Ishikawa (cell line): ENCODE measurements around the gene ANO8.

Experiments used
- CEBPB ChIP-seq: IDR thresholded peaks from 2 replicates; pipeline ENCODE4 v1.6.1; 2012
- CREB1 ChIP-seq: IDR thresholded peaks from 2 replicates; pipeline ENCODE4 v1.6.1; 2012; ENCODE audit warnings: low read depth
- EGR1 ChIP-seq: IDR thresholded peaks from 2 replicates; pipeline ENCODE4 v1.6.1; 2012
- EP300 ChIP-seq: IDR thresholded peaks from 2 replicates; pipeline ENCODE4 v1.6.1; 2012; ENCODE audit warnings: borderline replicate concordance
- FOXM1 ChIP-seq: IDR thresholded peaks from 2 replicates; pipeline ENCODE4 v1.6.1; 2012; ENCODE audit warnings: low read depth, borderline replicate concordance
- NFIC ChIP-seq: IDR thresholded peaks from 2 replicates; pipeline ENCODE4 v1.6.1; 2012
- RAD21 ChIP-seq: IDR thresholded peaks from 2 replicates; pipeline ENCODE4 v1.6.1; 2012; ENCODE audit warnings: low read depth
- TAF1 ChIP-seq: IDR thresholded peaks from 2 replicates; pipeline ENCODE4 v1.6.1; 2012; ENCODE audit warnings: low read depth, mild to moderate bottlenecking
- TCF12 ChIP-seq: IDR thresholded peaks from 2 replicates; pipeline ENCODE4 v1.6.1; 2012; ENCODE audit warnings: low read depth
- TEAD4 ChIP-seq: IDR thresholded peaks from 2 replicates; pipeline ENCODE4 v1.6.1; 2012
- YY1 ChIP-seq: IDR thresholded peaks from 2 replicates; pipeline ENCODE4 v1.6.1; 2012; ENCODE audit warnings: low read depth
- ZBTB7A ChIP-seq: IDR thresholded peaks from 2 replicates; pipeline ENCODE4 v1.6.1; 2012; ENCODE audit warnings: low read depth
- TF ChIP-seq, protein P1 (sequence below): IDR thresholded peaks from 2 replicates; pipeline ENCODE4 v1.6.1; 2012; ENCODE audit warnings: low read depth, mild to moderate bottlenecking
- TF ChIP-seq, protein P2 (sequence below): IDR thresholded peaks from 2 replicates; pipeline ENCODE4 v1.6.1; 2012
- TF ChIP-seq, protein P3 (sequence below): IDR thresholded peaks from 2 replicates; pipeline ENCODE4 v1.6.1; 2012

Gene ANO8

DNA sequence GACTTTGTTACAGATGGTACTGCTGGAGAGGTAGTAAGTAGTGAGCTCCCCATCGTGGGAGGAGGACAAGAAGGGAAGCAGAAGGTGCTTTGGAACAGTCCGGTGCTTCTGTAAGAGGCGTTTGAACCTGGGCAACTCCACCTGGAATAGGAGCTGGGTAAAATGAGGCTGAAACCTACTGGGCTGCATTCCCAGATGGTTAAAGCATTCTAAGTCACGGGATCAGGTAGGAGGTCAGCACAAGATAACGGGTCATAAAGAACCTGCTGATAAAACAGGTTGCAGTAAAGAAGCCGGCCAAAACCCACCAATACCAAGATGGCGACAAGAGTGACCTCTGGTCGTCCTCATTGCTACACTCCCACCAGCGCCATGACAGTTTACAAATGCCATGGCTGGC is 47.9 kb downstream of the ANO8 start:
- TF ChIP-seq EP300 (no peak), FOXM1 (no peak), TEAD4 (no peak), RAD21 (no peak), NFIC (no peak), YY1 (no peak), TCF12 (no peak), CREB1 (no peak), EGR1 (no peak), CEBPB (no peak), ZBTB7A (no peak), TAF1 (no peak)
- TF ChIP-seq, protein P1, sequence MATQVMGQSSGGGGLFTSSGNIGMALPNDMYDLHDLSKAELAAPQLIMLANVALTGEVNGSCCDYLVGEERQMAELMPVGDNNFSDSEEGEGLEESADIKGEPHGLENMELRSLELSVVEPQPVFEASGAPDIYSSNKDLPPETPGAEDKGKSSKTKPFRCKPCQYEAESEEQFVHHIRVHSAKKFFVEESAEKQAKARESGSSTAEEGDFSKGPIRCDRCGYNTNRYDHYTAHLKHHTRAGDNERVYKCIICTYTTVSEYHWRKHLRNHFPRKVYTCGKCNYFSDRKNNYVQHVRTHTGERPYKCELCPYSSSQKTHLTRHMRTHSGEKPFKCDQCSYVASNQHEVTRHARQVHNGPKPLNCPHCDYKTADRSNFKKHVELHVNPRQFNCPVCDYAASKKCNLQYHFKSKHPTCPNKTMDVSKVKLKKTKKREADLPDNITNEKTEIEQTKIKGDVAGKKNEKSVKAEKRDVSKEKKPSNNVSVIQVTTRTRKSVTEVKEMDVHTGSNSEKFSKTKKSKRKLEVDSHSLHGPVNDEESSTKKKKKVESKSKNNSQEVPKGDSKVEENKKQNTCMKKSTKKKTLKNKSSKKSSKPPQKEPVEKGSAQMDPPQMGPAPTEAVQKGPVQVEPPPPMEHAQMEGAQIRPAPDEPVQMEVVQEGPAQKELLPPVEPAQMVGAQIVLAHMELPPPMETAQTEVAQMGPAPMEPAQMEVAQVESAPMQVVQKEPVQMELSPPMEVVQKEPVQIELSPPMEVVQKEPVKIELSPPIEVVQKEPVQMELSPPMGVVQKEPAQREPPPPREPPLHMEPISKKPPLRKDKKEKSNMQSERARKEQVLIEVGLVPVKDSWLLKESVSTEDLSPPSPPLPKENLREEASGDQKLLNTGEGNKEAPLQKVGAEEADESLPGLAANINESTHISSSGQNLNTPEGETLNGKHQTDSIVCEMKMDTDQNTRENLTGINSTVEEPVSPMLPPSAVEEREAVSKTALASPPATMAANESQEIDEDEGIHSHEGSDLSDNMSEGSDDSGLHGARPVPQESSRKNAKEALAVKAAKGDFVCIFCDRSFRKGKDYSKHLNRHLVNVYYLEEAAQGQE: no peak
- TF ChIP-seq, protein P2, sequence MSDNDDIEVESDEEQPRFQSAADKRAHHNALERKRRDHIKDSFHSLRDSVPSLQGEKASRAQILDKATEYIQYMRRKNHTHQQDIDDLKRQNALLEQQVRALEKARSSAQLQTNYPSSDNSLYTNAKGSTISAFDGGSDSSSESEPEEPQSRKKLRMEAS: no peak
- TF ChIP-seq, protein P3, sequence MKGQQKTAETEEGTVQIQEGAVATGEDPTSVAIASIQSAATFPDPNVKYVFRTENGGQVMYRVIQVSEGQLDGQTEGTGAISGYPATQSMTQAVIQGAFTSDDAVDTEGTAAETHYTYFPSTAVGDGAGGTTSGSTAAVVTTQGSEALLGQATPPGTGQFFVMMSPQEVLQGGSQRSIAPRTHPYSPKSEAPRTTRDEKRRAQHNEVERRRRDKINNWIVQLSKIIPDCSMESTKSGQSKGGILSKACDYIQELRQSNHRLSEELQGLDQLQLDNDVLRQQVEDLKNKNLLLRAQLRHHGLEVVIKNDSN: no peak

DNA sequence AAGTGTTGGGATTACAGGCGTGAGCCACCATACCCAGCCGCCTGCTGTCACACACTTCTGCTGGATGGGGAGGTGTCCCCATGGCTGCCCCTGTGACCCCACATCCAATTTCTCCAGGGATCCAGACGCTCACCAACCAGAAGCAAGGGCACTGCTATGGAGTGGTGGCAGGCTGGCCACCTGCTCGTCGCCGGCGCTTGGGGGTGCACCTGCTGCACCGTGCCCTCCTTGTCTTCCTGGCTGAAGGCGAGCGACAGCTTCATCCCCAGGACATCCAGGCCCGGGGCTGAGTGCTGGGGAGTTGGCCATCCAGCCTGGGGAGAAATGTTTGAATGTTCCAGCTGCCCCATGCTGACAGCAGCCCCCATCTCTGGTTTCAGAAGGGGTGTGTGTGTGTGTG is 48.4 kb downstream of the ANO8 start:
- TF ChIP-seq TCF12 (no peak), FOXM1 (no peak), EP300 (no peak)
- TF ChIP-seq, protein P2: no peak
- TF ChIP-seq, protein P1: no peak
- TF ChIP-seq, protein P3: no peak

DNA sequence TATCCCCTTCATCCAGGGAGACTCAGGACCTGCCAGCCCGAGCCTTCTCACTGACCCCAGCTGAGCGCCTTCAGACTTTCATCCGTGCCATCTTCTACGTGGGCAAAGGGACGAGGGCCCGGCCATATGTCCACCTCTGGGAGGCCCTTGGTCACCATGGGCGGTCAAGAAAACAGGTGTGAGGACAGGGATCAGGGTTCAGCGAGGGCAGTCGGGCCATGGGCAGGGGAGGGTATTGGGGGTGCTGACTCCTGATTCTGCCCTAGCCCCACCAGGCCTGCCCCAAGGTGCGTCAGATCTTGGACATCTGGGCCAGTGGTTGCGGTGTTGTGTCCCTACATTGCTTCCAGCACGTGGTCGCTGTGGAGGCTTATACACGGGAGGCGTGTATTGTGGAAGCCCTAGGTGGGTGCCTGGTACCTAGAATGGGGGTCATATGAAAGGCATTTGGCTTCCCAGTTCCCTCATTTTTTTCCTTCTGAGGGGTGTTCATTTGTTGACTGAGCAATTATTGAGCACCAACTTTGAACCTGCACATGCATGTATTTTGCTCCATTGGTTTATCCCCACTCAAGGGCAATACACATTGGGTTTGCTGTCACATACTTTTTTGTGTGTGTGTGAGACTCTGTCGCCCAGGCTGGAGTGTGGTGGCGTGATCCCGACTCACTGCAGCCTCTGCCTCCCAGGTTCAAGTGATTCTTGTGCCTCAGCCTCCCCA is 49.1 kb downstream of the ANO8 start:
- TF ChIP-seq EP300 (no peak), TEAD4 (no peak)
- TF ChIP-seq, protein P2: no peak

DNA sequence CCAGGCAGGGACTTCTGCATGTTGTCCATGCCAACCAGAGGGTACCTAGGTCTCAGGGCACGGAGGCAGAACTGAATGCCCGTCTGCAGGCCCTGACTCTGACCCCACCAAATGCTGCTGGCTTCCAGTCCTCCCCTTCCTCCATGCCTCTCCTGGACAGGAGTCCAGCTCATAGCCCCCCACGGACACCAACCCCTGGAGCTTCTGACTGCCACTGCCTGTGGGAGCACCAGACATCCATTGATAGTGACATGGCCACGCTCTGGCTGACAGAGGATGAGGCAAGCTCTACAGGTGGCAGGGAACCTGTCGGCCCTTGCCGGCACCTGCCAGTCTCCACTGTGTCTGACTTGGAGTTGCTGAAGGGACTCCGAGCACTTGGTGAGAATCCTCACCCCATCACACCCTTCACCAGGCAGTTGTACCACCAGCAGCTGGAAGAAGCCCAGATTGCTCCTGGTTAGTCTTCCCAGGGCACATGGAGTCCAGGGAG is 51.1 kb downstream of the ANO8 start:
- TF ChIP-seq NFIC: no peak
- TF ChIP-seq, protein P1: no peak
- TF ChIP-seq TAF1: no peak
- TF ChIP-seq CEBPB: no peak
- no peak for TF ChIP-seq EGR1
- no peak for TF ChIP-seq FOXM1
- no peak for TF ChIP-seq RAD21
